ENCODE data around the gene PTCHD4. TPM values are rescaled to one million over a fixed set of nuclear protein-coding genes. Genes with fewer than 3 reads are reported as not detected.
"Not testable (repeated sequence)": the region's sequence is repeated elsewhere in the genome, so short reads cannot be mapped to it uniquely, and the experiment has no call there.

Gene PTCHD4
- total and polyA plus RNA-seq, 2 of the 13 experiments (the other 11 are each of a cell fraction or from before 2014, with no cell fraction given) = 28.4 to 32.9 TPM

DNA sequence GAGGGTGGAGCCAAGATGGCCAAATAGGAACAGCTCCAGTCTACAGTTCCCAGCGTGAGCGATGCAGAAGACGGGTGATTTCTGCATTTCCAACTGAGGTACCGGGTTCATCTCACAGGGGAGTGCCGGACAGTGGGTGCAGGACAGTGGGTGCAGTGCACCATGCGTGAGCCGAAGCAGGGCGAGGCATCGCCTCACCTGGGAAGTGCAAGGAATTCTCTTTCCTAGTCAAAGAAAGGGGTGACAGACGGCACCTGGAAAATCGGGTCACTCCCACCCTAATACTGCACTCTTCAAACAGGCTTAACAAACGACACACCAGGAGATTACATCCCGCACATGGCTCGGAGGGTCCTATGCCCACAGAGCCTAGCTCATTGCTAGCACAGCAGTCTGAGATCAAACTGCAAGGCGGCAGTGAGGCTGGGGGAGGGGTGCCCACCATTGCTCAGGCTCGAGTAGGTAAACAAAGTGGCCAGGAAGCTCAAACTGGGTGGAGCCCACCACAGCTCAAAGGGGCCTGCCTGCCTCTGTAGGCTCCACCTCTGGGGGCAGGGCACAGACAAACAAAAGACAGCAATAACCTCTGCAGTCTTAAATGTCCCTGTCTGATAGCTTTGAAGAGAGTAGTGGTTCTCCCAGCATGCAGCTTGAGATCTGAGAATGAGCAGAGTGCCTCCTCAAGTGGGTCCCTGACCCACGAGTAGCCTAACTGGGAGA, 8.4 kb downstream of the PTCHD4 start (continued):
- TF ChIP-seq, protein P1, sequence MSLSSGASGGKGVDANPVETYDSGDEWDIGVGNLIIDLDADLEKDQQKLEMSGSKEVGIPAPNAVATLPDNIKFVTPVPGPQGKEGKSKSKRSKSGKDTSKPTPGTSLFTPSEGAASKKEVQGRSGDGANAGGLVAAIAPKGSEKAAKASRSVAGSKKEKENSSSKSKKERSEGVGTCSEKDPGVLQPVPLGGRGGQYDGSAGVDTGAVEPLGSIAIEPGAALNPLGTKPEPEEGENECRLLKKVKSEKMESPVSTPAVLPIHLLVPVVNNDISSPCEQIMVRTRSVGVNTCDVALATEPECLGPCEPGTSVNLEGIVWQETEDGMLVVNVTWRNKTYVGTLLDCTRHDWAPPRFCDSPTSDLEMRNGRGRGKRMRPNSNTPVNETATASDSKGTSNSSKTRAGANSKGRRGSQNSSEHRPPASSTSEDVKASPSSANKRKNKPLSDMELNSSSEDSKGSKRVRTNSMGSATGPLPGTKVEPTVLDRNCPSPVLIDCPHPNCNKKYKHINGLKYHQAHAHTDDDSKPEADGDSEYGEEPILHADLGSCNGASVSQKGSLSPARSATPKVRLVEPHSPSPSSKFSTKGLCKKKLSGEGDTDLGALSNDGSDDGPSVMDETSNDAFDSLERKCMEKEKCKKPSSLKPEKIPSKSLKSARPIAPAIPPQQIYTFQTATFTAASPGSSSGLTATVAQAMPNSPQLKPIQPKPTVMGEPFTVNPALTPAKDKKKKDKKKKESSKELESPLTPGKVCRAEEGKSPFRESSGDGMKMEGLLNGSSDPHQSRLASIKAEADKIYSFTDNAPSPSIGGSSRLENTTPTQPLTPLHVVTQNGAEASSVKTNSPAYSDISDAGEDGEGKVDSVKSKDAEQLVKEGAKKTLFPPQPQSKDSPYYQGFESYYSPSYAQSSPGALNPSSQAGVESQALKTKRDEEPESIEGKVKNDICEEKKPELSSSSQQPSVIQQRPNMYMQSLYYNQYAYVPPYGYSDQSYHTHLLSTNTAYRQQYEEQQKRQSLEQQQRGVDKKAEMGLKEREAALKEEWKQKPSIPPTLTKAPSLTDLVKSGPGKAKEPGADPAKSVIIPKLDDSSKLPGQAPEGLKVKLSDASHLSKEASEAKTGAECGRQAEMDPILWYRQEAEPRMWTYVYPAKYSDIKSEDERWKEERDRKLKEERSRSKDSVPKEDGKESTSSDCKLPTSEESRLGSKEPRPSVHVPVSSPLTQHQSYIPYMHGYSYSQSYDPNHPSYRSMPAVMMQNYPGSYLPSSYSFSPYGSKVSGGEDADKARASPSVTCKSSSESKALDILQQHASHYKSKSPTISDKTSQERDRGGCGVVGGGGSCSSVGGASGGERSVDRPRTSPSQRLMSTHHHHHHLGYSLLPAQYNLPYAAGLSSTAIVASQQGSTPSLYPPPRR (CRISPR knock-in tag; IDR thresholded peaks at IDR 0.05; ENCODE audit: borderline replicate concordance) = peak; percentile 87
- TF ChIP-seq ETV5 (CRISPR knock-in tag; IDR thresholded peaks at IDR 0.05; ENCODE audit: borderline replicate concordance) (peak; percentile 68), ZBTB7B (CRISPR knock-in tag; IDR thresholded peaks at IDR 0.05) (peak; percentile 97), ZNF274 (CRISPR knock-in tag; IDR thresholded peaks at IDR 0.05) (0 out of 2 replicates have a peak, but pooled peaks have one; percentile 61), ZNF782 (CRISPR knock-in tag; IDR thresholded peaks at IDR 0.05; ENCODE audit: borderline replicate concordance) (peak; percentile 64; the same call in 1 of the 2 replicates), GABPB1 (CRISPR knock-in tag; IDR thresholded peaks at IDR 0.05) (peak; percentile 48; the same call in 1 of the 2 replicates), EP300 (IDR thresholded peaks at IDR 0.05; ENCODE audit: low read depth in 2 of 2, low read length in 2 of 2) (peak in 1 of 2 experiments; percentile 57; a peak in 1 of 4 replicates), TARDBP (CRISPR knock-in tag; IDR thresholded peaks at IDR 0.05) (peak; percentile 89; the same call in 1 of the 2 replicates)
- TF ChIP-seq, protein P2, sequence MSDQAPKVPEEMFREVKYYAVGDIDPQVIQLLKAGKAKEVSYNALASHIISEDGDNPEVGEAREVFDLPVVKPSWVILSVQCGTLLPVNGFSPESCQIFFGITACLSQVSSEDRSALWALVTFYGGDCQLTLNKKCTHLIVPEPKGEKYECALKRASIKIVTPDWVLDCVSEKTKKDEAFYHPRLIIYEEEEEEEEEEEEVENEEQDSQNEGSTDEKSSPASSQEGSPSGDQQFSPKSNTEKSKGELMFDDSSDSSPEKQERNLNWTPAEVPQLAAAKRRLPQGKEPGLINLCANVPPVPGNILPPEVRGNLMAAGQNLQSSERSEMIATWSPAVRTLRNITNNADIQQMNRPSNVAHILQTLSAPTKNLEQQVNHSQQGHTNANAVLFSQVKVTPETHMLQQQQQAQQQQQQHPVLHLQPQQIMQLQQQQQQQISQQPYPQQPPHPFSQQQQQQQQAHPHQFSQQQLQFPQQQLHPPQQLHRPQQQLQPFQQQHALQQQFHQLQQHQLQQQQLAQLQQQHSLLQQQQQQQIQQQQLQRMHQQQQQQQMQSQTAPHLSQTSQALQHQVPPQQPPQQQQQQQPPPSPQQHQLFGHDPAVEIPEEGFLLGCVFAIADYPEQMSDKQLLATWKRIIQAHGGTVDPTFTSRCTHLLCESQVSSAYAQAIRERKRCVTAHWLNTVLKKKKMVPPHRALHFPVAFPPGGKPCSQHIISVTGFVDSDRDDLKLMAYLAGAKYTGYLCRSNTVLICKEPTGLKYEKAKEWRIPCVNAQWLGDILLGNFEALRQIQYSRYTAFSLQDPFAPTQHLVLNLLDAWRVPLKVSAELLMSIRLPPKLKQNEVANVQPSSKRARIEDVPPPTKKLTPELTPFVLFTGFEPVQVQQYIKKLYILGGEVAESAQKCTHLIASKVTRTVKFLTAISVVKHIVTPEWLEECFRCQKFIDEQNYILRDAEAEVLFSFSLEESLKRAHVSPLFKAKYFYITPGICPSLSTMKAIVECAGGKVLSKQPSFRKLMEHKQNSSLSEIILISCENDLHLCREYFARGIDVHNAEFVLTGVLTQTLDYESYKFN (CRISPR knock-in tag; conservative IDR thresholded peaks at IDR 0.05) = peak; percentile 92
- TF ChIP-seq, protein P3, sequence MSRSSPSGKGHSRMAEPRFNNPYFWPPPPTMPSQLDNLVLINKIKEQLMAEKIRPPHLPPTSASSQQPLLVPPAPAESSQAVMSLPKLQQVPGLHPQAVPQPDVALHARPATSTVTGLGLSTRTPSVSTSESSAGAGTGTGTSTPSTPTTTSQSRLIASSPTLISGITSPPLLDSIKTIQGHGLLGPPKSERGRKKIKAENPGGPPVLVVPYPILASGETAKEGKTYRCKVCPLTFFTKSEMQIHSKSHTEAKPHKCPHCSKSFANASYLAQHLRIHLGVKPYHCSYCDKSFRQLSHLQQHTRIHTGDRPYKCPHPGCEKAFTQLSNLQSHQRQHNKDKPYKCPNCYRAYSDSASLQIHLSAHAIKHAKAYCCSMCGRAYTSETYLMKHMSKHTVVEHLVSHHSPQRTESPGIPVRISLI (CRISPR knock-in tag; IDR thresholded peaks at IDR 0.05; ENCODE audit: borderline replicate concordance) = peak; percentile 35; the same call in 1 of the 2 replicates
- TF ChIP-seq, protein P4, sequence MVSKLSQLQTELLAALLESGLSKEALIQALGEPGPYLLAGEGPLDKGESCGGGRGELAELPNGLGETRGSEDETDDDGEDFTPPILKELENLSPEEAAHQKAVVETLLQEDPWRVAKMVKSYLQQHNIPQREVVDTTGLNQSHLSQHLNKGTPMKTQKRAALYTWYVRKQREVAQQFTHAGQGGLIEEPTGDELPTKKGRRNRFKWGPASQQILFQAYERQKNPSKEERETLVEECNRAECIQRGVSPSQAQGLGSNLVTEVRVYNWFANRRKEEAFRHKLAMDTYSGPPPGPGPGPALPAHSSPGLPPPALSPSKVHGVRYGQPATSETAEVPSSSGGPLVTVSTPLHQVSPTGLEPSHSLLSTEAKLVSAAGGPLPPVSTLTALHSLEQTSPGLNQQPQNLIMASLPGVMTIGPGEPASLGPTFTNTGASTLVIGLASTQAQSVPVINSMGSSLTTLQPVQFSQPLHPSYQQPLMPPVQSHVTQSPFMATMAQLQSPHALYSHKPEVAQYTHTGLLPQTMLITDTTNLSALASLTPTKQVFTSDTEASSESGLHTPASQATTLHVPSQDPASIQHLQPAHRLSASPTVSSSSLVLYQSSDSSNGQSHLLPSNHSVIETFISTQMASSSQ (IDR thresholded peaks at IDR 0.05; ENCODE audit: low read depth) = not testable (repeated sequence)
- TF ChIP-seq, protein P4 (CRISPR knock-in tag; IDR thresholded peaks at IDR 0.05; ENCODE audit: borderline replicate concordance) = peak; percentile 79
- TF ChIP-seq EP300 (CRISPR knock-in tag; IDR thresholded peaks at IDR 0.05; ENCODE audit: borderline replicate concordance) = not testable (repeated sequence)

Measured in HepG2 (cell line).